HEK293 (cell line): ENCODE measurements around the gene COL18A1.

Source experiments
- ZBTB1 ChIP-seq: fragments of 450-650 bp; formaldehyde crosslinking; IDR thresholded peaks from 2 replicates; pipeline ENCODE4 v1.5.1; 2016; ENCODE audit warnings: missing biosample characterization, missing genetic modification characterization
- ZBTB7A ChIP-seq: fragments of 450-650 bp; formaldehyde crosslinking; IDR thresholded peaks from 2 replicates; pipeline ENCODE4 v1.5.1; 2016; ENCODE audit warnings: low read depth, missing biosample characterization, missing genetic modification characterization
- ZNF16 ChIP-seq: fragments of 450-650 bp; formaldehyde crosslinking; IDR thresholded peaks from 2 replicates; pipeline ENCODE4 v1.5.1; 2016; ENCODE audit warnings: low read depth, missing biosample characterization, missing genetic modification characterization
- ZNF391 ChIP-seq: fragments of 450-650 bp; formaldehyde crosslinking; IDR thresholded peaks from 2 replicates; pipeline ENCODE4 v1.5.1; 2016; ENCODE audit warnings: low read depth, missing biosample characterization, missing genetic modification characterization, borderline replicate concordance
- ZNF521 ChIP-seq: fragments of 450-650 bp; formaldehyde crosslinking; IDR thresholded peaks from 2 replicates; pipeline ENCODE4 v1.5.1; 2017; ENCODE audit warnings: missing biosample characterization, mild to moderate bottlenecking, missing genetic modification characterization
- ZNF549 ChIP-seq: fragments of 450-650 bp; IDR thresholded peaks from 2 replicates; pipeline ENCODE4 v1.5.1; 2018; ENCODE audit warnings: missing biosample characterization, missing genetic modification characterization, mild to moderate bottlenecking, inconsistent platforms, moderate library complexity
- TF ChIP-seq, protein P1 (sequence below): fragments of 450-650 bp; formaldehyde crosslinking; IDR thresholded peaks from 2 replicates; pipeline ENCODE4 v1.5.1; 2016; ENCODE audit warnings: missing biosample characterization, missing genetic modification characterization
- TF ChIP-seq, protein P2 (sequence below): fragments of 450-650 bp; formaldehyde crosslinking; IDR thresholded peaks from 2 replicates; pipeline ENCODE4 v1.5.1; 2016; ENCODE audit warnings: missing biosample characterization, missing genetic modification characterization
- TF ChIP-seq, protein P3 (sequence below): fragments of 450-650 bp; formaldehyde crosslinking; IDR thresholded peaks from 2 replicates; pipeline ENCODE4 v1.5.1; 2016; ENCODE audit warnings: missing biosample characterization, missing genetic modification characterization
- TF ChIP-seq, protein P4 (sequence below): fragments of 450-650 bp; formaldehyde crosslinking; IDR thresholded peaks from 2 replicates; pipeline ENCODE4 v1.5.1; 2016; ENCODE audit warnings: missing biosample characterization, missing genetic modification characterization
- TF ChIP-seq, protein P5 (sequence below): fragments of 450-650 bp; formaldehyde crosslinking; IDR thresholded peaks from 2 replicates; pipeline ENCODE4 v1.5.1; 2016; ENCODE audit warnings: missing biosample characterization, missing genetic modification characterization

DNA sequence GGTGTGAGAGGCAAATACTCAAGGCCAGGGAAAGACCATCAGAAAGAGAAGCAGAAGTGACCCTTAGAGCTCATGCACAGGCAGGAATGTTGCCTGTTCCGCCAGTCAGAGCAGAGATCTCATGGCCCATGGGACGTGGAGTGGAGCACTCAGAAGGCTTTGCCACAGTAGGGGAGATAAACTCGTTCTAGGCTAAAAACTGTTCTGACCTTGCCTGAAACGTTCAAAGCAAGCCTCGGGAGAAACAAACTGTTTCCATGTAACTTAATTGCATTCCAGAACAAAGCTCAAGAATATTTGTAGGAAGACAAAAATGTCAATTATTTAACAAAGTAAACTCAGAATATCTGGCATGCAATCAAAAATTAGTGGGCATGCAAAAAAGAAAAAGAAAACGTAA, 158.0 kb downstream of the COL18A1 start:
- TF ChIP-seq, protein P1, sequence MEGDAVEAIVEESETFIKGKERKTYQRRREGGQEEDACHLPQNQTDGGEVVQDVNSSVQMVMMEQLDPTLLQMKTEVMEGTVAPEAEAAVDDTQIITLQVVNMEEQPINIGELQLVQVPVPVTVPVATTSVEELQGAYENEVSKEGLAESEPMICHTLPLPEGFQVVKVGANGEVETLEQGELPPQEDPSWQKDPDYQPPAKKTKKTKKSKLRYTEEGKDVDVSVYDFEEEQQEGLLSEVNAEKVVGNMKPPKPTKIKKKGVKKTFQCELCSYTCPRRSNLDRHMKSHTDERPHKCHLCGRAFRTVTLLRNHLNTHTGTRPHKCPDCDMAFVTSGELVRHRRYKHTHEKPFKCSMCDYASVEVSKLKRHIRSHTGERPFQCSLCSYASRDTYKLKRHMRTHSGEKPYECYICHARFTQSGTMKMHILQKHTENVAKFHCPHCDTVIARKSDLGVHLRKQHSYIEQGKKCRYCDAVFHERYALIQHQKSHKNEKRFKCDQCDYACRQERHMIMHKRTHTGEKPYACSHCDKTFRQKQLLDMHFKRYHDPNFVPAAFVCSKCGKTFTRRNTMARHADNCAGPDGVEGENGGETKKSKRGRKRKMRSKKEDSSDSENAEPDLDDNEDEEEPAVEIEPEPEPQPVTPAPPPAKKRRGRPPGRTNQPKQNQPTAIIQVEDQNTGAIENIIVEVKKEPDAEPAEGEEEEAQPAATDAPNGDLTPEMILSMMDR (tag by site-specific recombination) = no peak
- TF ChIP-seq, protein P2, sequence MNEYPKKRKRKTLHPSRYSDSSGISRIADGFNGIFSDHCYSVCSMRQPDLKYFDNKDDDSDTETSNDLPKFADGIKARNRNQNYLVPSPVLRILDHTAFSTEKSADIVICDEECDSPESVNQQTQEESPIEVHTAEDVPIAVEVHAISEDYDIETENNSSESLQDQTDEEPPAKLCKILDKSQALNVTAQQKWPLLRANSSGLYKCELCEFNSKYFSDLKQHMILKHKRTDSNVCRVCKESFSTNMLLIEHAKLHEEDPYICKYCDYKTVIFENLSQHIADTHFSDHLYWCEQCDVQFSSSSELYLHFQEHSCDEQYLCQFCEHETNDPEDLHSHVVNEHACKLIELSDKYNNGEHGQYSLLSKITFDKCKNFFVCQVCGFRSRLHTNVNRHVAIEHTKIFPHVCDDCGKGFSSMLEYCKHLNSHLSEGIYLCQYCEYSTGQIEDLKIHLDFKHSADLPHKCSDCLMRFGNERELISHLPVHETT = no peak
- TF ChIP-seq ZNF16 (tag by site-specific recombination) (no peak), ZNF391 (no peak), ZBTB7A (tag by site-specific recombination) (no peak), ZNF549 (tag by site-specific recombination) (no peak), ZBTB1 (no peak), ZNF521 (tag by site-specific recombination) (no peak)
- TF ChIP-seq, protein P3, sequence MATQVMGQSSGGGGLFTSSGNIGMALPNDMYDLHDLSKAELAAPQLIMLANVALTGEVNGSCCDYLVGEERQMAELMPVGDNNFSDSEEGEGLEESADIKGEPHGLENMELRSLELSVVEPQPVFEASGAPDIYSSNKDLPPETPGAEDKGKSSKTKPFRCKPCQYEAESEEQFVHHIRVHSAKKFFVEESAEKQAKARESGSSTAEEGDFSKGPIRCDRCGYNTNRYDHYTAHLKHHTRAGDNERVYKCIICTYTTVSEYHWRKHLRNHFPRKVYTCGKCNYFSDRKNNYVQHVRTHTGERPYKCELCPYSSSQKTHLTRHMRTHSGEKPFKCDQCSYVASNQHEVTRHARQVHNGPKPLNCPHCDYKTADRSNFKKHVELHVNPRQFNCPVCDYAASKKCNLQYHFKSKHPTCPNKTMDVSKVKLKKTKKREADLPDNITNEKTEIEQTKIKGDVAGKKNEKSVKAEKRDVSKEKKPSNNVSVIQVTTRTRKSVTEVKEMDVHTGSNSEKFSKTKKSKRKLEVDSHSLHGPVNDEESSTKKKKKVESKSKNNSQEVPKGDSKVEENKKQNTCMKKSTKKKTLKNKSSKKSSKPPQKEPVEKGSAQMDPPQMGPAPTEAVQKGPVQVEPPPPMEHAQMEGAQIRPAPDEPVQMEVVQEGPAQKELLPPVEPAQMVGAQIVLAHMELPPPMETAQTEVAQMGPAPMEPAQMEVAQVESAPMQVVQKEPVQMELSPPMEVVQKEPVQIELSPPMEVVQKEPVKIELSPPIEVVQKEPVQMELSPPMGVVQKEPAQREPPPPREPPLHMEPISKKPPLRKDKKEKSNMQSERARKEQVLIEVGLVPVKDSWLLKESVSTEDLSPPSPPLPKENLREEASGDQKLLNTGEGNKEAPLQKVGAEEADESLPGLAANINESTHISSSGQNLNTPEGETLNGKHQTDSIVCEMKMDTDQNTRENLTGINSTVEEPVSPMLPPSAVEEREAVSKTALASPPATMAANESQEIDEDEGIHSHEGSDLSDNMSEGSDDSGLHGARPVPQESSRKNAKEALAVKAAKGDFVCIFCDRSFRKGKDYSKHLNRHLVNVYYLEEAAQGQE (tag by site-specific recombination) = no peak
- TF ChIP-seq, protein P4, sequence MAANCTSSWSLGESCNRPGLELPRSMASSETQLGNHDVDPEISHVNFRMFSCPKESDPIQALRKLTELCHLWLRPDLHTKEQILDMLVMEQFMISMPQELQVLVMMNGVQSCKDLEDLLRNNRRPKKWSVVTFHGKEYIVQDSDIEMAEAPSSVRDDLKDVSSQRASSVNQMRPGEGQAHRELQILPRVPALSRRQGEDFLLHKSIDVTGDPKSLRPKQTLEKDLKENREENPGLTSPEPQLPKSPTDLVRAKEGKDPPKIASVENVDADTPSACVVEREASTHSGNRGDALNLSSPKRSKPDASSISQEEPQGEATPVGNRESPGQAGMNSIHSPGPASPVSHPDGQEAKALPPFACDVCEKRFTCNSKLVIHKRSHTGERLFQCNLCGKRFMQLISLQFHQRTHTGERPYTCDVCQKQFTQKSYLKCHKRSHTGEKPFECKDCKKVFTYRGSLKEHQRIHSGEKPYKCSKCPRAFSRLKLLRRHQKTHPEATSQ (tag by site-specific recombination) = no peak
- TF ChIP-seq, protein P5, sequence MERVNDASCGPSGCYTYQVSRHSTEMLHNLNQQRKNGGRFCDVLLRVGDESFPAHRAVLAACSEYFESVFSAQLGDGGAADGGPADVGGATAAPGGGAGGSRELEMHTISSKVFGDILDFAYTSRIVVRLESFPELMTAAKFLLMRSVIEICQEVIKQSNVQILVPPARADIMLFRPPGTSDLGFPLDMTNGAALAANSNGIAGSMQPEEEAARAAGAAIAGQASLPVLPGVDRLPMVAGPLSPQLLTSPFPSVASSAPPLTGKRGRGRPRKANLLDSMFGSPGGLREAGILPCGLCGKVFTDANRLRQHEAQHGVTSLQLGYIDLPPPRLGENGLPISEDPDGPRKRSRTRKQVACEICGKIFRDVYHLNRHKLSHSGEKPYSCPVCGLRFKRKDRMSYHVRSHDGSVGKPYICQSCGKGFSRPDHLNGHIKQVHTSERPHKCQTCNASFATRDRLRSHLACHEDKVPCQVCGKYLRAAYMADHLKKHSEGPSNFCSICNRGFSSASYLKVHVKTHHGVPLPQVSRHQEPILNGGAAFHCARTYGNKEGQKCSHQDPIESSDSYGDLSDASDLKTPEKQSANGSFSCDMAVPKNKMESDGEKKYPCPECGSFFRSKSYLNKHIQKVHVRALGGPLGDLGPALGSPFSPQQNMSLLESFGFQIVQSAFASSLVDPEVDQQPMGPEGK = no peak
